ENCODE results near the gene ZNF274.

GRCh38 chr19:58145849-58146248 is 37.0 kb upstream of the ZNF274 start:
- TF ChIP-seq POLR2A (IDR thresholded peaks at IDR 0.05; ENCODE audit: low read depth, low read length), result no peak
- TF ChIP-seq CEBPB (IDR thresholded peaks at IDR 0.05; ENCODE audit: borderline replicate concordance in 1 of 2, low read depth in 2 of 2, low read length in 2 of 2), result no peak
- TF ChIP-seq ASH2L (IDR thresholded peaks at IDR 0.05; ENCODE audit: borderline replicate concordance, low read depth), result no peak
- TF ChIP-seq, protein P1, sequence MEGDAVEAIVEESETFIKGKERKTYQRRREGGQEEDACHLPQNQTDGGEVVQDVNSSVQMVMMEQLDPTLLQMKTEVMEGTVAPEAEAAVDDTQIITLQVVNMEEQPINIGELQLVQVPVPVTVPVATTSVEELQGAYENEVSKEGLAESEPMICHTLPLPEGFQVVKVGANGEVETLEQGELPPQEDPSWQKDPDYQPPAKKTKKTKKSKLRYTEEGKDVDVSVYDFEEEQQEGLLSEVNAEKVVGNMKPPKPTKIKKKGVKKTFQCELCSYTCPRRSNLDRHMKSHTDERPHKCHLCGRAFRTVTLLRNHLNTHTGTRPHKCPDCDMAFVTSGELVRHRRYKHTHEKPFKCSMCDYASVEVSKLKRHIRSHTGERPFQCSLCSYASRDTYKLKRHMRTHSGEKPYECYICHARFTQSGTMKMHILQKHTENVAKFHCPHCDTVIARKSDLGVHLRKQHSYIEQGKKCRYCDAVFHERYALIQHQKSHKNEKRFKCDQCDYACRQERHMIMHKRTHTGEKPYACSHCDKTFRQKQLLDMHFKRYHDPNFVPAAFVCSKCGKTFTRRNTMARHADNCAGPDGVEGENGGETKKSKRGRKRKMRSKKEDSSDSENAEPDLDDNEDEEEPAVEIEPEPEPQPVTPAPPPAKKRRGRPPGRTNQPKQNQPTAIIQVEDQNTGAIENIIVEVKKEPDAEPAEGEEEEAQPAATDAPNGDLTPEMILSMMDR (IDR thresholded peaks at IDR 0.05 in 2 of 3, conservative IDR thresholded peaks at IDR 0.05 in 1 of 3; ENCODE audit: control insufficient read depth in 2 of 3, extremely low read depth in 1 of 3, insufficient read depth in 1 of 3, low read depth in 3 of 3, low read length in 3 of 3), result no peak
- no peak for TF ChIP-seq YY1 (IDR thresholded peaks at IDR 0.05; ENCODE audit: low read depth, low read length)
- no peak for TF ChIP-seq BCL11A (IDR thresholded peaks at IDR 0.05; ENCODE audit: low read depth, low read length)
- TF ChIP-seq, protein P2, sequence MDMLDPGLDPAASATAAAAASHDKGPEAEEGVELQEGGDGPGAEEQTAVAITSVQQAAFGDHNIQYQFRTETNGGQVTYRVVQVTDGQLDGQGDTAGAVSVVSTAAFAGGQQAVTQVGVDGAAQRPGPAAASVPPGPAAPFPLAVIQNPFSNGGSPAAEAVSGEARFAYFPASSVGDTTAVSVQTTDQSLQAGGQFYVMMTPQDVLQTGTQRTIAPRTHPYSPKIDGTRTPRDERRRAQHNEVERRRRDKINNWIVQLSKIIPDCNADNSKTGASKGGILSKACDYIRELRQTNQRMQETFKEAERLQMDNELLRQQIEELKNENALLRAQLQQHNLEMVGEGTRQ (IDR thresholded peaks at IDR 0.05; ENCODE audit: borderline replicate concordance, low read depth, low read length), result no peak
- no peak for TF ChIP-seq GABPA (IDR thresholded peaks at IDR 0.05; ENCODE audit: low read depth)
- TF ChIP-seq, protein P3, sequence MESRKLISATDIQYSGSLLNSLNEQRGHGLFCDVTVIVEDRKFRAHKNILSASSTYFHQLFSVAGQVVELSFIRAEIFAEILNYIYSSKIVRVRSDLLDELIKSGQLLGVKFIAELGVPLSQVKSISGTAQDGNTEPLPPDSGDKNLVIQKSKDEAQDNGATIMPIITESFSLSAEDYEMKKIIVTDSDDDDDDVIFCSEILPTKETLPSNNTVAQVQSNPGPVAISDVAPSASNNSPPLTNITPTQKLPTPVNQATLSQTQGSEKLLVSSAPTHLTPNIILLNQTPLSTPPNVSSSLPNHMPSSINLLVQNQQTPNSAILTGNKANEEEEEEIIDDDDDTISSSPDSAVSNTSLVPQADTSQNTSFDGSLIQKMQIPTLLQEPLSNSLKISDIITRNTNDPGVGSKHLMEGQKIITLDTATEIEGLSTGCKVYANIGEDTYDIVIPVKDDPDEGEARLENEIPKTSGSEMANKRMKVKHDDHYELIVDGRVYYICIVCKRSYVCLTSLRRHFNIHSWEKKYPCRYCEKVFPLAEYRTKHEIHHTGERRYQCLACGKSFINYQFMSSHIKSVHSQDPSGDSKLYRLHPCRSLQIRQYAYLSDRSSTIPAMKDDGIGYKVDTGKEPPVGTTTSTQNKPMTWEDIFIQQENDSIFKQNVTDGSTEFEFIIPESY (IDR thresholded peaks at IDR 0.05), result no peak
